ENCODE measurements around the gene PPP1R1C. TPM values are rescaled to one million over a fixed set of nuclear protein-coding genes. Genes with fewer than 3 reads are reported as not detected.

PPP1R1C gene
- total and polyA plus RNA-seq, 2 experiments from 2014 or later = 3.5 to 18.8 TPM

DNA sequence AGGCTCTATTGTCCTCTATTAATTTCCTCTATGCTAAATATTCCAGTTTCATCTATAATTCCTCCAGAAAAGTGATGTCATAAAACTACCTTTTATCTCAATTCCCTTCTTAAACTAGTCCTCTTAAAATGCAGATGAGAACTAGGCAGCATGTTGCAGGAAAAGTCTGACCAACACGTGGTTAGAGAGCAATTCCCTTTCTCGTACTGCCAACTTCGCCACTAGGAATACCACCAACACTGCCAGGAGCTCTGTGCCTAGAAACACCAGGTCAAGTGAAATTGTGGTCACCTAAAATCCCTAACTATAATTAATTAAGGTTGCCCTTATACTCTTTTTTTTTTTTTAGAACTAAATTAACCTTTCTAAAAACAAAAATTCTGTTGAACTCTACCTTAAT is 127.7 kb downstream of the PPP1R1C start (continued):
- TF ChIP-seq, protein P1, sequence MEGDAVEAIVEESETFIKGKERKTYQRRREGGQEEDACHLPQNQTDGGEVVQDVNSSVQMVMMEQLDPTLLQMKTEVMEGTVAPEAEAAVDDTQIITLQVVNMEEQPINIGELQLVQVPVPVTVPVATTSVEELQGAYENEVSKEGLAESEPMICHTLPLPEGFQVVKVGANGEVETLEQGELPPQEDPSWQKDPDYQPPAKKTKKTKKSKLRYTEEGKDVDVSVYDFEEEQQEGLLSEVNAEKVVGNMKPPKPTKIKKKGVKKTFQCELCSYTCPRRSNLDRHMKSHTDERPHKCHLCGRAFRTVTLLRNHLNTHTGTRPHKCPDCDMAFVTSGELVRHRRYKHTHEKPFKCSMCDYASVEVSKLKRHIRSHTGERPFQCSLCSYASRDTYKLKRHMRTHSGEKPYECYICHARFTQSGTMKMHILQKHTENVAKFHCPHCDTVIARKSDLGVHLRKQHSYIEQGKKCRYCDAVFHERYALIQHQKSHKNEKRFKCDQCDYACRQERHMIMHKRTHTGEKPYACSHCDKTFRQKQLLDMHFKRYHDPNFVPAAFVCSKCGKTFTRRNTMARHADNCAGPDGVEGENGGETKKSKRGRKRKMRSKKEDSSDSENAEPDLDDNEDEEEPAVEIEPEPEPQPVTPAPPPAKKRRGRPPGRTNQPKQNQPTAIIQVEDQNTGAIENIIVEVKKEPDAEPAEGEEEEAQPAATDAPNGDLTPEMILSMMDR (conservative IDR thresholded peaks at IDR 0.05; ENCODE audit: low read depth in 2 of 2) = no peak
- TF ChIP-seq, protein P2, sequence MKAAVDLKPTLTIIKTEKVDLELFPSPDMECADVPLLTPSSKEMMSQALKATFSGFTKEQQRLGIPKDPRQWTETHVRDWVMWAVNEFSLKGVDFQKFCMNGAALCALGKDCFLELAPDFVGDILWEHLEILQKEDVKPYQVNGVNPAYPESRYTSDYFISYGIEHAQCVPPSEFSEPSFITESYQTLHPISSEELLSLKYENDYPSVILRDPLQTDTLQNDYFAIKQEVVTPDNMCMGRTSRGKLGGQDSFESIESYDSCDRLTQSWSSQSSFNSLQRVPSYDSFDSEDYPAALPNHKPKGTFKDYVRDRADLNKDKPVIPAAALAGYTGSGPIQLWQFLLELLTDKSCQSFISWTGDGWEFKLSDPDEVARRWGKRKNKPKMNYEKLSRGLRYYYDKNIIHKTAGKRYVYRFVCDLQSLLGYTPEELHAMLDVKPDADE (IDR thresholded peaks at IDR 0.05) = no peak
- TF ChIP-seq STAT1 (IDR thresholded peaks at IDR 0.05; ENCODE audit: unreplicated experiment) = no peak
- no peak for TF ChIP-seq ZNF114 (CRISPR knock-in tag; IDR thresholded peaks at IDR 0.05)
- no peak for TF ChIP-seq JUNB (IDR thresholded peaks at IDR 0.05; ENCODE audit: unreplicated experiment)
- no peak for TF ChIP-seq EZH2phosphoT487 (IDR thresholded peaks at IDR 0.05; ENCODE audit: unreplicated experiment)

DNA sequence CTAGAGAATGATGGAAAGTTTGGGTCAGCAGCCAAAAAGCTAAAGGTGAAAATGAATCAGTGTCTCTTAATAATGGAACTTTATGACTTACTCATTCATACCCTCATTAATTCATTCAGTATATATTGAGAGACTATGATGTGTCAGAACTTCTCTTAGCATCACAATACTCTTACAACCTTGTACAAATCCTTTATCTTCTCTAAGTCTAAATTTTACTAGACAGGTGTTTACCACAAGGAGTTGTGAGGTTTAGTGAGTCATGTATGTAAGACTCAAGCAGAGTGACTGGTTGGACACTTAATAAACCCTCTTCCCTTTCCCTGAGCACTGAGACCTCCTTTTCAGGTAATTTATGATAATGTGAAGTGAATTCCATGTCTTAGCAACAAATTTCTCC is 129.6 kb downstream of the PPP1R1C start:
- no peaks in the 10 kb centered on the region for H3K9me3 Mint-ChIP-seq
- TF ChIP-seq CREB1 (CRISPR knock-in tag; IDR thresholded peaks at IDR 0.05; ENCODE audit: low read depth) (no peak), EZH2 (IDR thresholded peaks at IDR 0.05; ENCODE audit: low read depth, unreplicated experiment) (no peak), ZNF331 (CRISPR knock-in tag; IDR thresholded peaks at IDR 0.05; ENCODE audit: low read depth) (no peak), ZNF114 (CRISPR knock-in tag; IDR thresholded peaks at IDR 0.05) (no peak), EZH2phosphoT487 (IDR thresholded peaks at IDR 0.05; ENCODE audit: unreplicated experiment) (no peak), NANOG (IDR thresholded peaks at IDR 0.05; ENCODE audit: borderline replicate concordance) (no peak), STAT1 (IDR thresholded peaks at IDR 0.05; ENCODE audit: unreplicated experiment) (no peak)
- TF ChIP-seq, protein P1 (conservative IDR thresholded peaks at IDR 0.05; ENCODE audit: low read depth in 2 of 2) = no peak
- TF ChIP-seq, protein P2 (IDR thresholded peaks at IDR 0.05) = no peak
- TF ChIP-seq, protein P3, sequence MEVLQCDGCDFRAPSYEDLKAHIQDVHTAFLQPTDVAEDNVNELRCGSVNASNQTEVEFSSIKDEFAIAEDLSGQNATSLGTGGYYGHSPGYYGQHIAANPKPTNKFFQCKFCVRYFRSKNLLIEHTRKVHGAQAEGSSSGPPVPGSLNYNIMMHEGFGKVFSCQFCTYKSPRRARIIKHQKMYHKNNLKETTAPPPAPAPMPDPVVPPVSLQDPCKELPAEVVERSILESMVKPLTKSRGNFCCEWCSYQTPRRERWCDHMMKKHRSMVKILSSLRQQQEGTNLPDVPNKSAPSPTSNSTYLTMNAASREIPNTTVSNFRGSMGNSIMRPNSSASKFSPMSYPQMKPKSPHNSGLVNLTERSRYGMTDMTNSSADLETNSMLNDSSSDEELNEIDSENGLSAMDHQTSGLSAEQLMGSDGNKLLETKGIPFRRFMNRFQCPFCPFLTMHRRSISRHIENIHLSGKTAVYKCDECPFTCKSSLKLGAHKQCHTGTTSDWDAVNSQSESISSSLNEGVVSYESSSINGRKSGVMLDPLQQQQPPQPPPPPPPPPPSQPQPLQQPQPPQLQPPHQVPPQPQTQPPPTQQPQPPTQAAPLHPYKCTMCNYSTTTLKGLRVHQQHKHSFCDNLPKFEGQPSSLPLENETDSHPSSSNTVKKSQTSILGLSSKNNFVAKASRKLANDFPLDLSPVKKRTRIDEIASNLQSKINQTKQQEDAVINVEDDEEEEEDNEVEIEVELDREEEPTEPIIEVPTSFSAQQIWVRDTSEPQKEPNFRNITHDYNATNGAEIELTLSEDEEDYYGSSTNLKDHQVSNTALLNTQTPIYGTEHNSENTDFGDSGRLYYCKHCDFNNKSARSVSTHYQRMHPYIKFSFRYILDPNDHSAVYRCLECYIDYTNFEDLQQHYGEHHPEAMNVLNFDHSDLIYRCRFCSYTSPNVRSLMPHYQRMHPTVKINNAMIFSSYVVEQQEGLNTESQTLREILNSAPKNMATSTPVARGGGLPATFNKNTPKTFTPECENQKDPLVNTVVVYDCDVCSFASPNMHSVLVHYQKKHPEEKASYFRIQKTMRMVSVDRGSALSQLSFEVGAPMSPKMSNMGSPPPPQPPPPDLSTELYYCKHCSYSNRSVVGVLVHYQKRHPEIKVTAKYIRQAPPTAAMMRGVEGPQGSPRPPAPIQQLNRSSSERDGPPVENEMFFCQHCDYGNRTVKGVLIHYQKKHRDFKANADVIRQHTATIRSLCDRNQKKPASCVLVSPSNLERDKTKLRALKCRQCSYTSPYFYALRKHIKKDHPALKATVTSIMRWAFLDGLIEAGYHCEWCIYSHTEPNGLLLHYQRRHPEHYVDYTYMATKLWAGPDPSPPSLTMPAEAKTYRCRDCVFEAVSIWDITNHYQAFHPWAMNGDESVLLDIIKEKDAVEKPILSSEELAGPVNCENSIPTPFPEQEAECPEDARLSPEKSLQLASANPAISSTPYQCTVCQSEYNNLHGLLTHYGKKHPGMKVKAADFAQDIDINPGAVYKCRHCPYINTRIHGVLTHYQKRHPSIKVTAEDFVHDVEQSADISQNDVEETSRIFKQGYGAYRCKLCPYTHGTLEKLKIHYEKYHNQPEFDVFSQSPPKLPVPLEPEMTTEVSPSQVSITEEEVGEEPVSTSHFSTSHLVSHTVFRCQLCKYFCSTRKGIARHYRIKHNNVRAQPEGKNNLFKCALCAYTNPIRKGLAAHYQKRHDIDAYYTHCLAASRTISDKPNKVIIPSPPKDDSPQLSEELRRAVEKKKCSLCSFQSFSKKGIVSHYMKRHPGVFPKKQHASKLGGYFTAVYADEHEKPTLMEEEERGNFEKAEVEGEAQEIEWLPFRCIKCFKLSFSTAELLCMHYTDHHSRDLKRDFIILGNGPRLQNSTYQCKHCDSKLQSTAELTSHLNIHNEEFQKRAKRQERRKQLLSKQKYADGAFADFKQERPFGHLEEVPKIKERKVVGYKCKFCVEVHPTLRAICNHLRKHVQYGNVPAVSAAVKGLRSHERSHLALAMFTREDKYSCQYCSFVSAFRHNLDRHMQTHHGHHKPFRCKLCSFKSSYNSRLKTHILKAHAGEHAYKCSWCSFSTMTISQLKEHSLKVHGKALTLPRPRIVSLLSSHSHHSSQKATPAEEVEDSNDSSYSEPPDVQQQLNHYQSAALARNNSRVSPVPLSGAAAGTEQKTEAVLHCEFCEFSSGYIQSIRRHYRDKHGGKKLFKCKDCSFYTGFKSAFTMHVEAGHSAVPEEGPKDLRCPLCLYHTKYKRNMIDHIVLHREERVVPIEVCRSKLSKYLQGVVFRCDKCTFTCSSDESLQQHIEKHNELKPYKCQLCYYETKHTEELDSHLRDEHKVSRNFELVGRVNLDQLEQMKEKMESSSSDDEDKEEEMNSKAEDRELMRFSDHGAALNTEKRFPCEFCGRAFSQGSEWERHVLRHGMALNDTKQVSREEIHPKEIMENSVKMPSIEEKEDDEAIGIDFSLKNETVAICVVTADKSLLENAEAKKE (CRISPR knock-in tag; IDR thresholded peaks at IDR 0.05) = no peak
- no peak overlapping the region for H3K27ac Mint-ChIP-seq
- H4K20me1 ChIP-seq (replicated peaks; ENCODE audit: insufficient read depth) = no peaks in the 10 kb centered on the region
- no peak for DNase-seq (ENCODE audit: low spot score)
- peaks cover 6% of the 10 kb centered on the region; the same call in 2 of the 3 replicates for H3K4me1 Mint-ChIP-seq
- no peaks in the 10 kb centered on the region for H3K36me3 Mint-ChIP-seq (ENCODE audit: low read depth)
- H3K4me2 ChIP-seq = no peak overlapping the region
- no peaks in the 10 kb centered on the region for H3K79me2 ChIP-seq (replicated peaks; ENCODE audit: insufficient read depth)
- H2AFZ ChIP-seq = no peak overlapping the region
- H3K4me3 ChIP-seq = no peak overlapping the region
- H3F3A ChIP-seq (replicated peaks; ENCODE audit: low read depth) = no peaks in the 10 kb centered on the region
- no peak overlapping the region for H3K4me3 Mint-ChIP-seq
- no peak overlapping the region for H3K27ac ChIP-seq (ENCODE audit: low read depth)
- ATAC-seq = no peak
- H3K9me2 ChIP-seq (ENCODE audit: insufficient read depth) = no peaks in the 10 kb centered on the region
- H3K36me3 ChIP-seq (ENCODE audit: insufficient read depth) = no peaks in the 10 kb centered on the region
- H3K27me3 Mint-ChIP-seq (ENCODE audit: insufficient read depth, low read depth, poor library complexity) = peaks cover 3% of the 10 kb centered on the region
- peaks cover 3% of the 10 kb centered on the region; the same call in 1 of the 2 replicates for H3K4me1 ChIP-seq (ENCODE audit: insufficient read depth)
- H3K27me3 ChIP-seq (ENCODE audit: insufficient read depth) = no peaks in the 10 kb centered on the region

All from GM23338 (cell line).